Activated T-cell treated with anti-CD3 and anti-CD28 coated beads, Interleukin-2, amount 50 U/mL, for 4 hours (primary cell): ENCODE data around the gene CPEB1. TPM values are rescaled to one million over a fixed set of nuclear protein-coding genes. Genes with fewer than 3 reads are reported as not detected.
A peak's percentile ranks its signal among the peaks of the same experiment; 100 is the strongest.

ENCODE experiments used
- ATAC-seq, 2 donors: fragments of 200-7000 bp; cut with Tn5 transposase; one replicate each; pipeline ENCODE4 v1.10.0; 2021
- DNase-seq: peaks from one replicate; pipeline ENCODE4 v3.0.0-alpha.2; 2020
- H3K27me3 Mint-ChIP-seq: one replicate; pipeline ENCODE4 v1.8.0; 2021; ENCODE audit warnings: low read depth, mixed read lengths
- H3K36me3 Mint-ChIP-seq: one replicate; pipeline ENCODE4 v1.8.0; 2022; ENCODE audit warnings: mixed read lengths; ENCODE audit not compliant: insufficient read depth
- H3K4me1 Mint-ChIP-seq: one replicate; pipeline ENCODE4 v1.8.0; 2021; ENCODE audit warnings: low read depth, mixed read lengths
- H3K4me3 Mint-ChIP-seq: one replicate; pipeline ENCODE4 v1.8.0; 2021; ENCODE audit warnings: mild to moderate bottlenecking, moderate library complexity, mixed read lengths
- H3K9me3 Mint-ChIP-seq: one replicate; pipeline ENCODE4 v1.8.0; 2021; ENCODE audit warnings: mixed read lengths
- total RNA-seq, 3 donors: library from RNA; stranded (reverse); gene quantifications; one replicate each; pipeline ENCODE4 v1.2.1, GENCODE V29; 2021

CPEB1 gene
- total RNA-seq, 3 donors from 2014 or later: 0.52 to 1.7 (median 1.2) TPM

- no peaks in the 10 kb centered on the region for H3K36me3 Mint-ChIP-seq
- ATAC-seq (no peak), DNase-seq (no peak)
- no peak overlapping the region for H3K4me3 Mint-ChIP-seq
- H3K27me3 Mint-ChIP-seq: peaks cover 37% of the 10 kb centered on the region
- H3K4me1 Mint-ChIP-seq: no peaks in the 10 kb centered on the region
- H3K9me3 Mint-ChIP-seq: no peaks in the 10 kb centered on the region
Measured at GRCh38 chr15:82595203-82595602, 52.0 kb downstream of the CPEB1 start.

- ATAC-seq (no peak), DNase-seq (no peak)
- Mint-ChIP-seq H3K4me1 (no peaks in the 10 kb centered on the region), H3K9me3 (no peaks in the 10 kb centered on the region), H3K27me3 (peaks cover 17% of the 10 kb centered on the region), H3K36me3 (no peaks in the 10 kb centered on the region), H3K4me3 (no peak overlapping the region)
Measured at GRCh38 chr15:82587805-82588204, 59.4 kb downstream of the CPEB1 start.

- no peaks in the 10 kb centered on the region for H3K36me3 Mint-ChIP-seq
- no peaks in the 10 kb centered on the region for H3K4me1 Mint-ChIP-seq
- H3K9me3 Mint-ChIP-seq: no peaks in the 10 kb centered on the region
- DNase-seq (no peak), ATAC-seq (no peak)
- peaks cover 18% of the 10 kb centered on the region for H3K27me3 Mint-ChIP-seq
- H3K4me3 Mint-ChIP-seq: no peak overlapping the region
Measured at GRCh38 chr15:82585072-82585471, 62.1 kb downstream of the CPEB1 start.

DNA sequence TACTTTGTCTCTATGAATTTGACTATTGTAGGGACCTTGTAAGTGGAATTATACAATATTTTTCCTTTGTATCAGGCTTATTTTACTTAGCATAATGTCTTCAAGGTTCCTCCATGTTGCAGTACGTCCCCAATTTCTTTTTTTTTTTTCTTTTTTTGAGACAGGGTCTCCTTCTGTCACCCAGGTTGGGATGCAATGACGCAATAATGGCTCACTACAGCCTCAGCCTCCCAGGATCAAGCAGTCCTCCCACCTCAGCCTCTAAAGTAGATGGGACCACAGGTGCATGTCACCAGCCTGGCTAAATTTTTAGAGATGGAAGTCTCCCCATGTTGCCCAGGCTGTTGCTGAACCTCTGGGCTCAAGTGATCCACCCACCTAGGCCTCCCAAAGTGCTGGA, 66.5 kb downstream of the CPEB1 start:
- ATAC-seq (no peak), DNase-seq (no peak)
- Mint-ChIP-seq H3K4me3 (no peak overlapping the region), H3K27me3 (peaks cover 22% of the 10 kb centered on the region), H3K9me3 (no peaks in the 10 kb centered on the region), H3K36me3 (no peaks in the 10 kb centered on the region), H3K4me1 (no peaks in the 10 kb centered on the region)

GRCh38 chr15:82575335-82575734, 71.8 kb downstream of the CPEB1 start:
- no peaks in the 10 kb centered on the region for H3K4me1 Mint-ChIP-seq
- ATAC-seq (no peak), DNase-seq (no peak)
- no peak overlapping the region for H3K4me3 Mint-ChIP-seq
- no peaks in the 10 kb centered on the region for H3K9me3 Mint-ChIP-seq
- no peaks in the 10 kb centered on the region for H3K36me3 Mint-ChIP-seq
- peaks cover 19% of the 10 kb centered on the region for H3K27me3 Mint-ChIP-seq

- H3K4me1 Mint-ChIP-seq: no peaks in the 10 kb centered on the region
- H3K27me3 Mint-ChIP-seq: peaks cover 19% of the 10 kb centered on the region
- H3K4me3 Mint-ChIP-seq: no peak overlapping the region
- no peaks in the 10 kb centered on the region for H3K36me3 Mint-ChIP-seq
- DNase-seq: no peak
- H3K9me3 Mint-ChIP-seq: no peaks in the 10 kb centered on the region
- no peak for ATAC-seq
Measured at GRCh38 chr15:82572986-82573385, 74.2 kb downstream of the CPEB1 start.

DNA sequence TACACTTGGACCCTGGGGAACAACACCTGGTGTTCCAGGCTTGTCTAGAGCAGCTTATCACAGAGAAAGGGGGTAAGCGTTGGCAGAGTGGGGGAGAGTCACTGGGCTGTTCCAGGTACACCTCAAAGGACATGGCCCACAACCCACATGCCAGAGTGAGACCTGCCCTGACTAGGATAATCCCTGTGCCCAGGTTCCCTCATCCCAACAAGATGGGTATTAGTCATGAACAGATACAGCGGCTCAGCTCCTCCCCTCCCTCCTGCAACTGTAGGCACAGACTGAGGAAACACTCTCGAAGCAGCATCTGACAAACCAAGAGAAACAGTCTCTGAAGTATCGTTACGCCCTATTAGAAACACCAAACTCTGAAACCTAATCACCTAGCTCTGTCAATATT, 74.9 kb downstream of the CPEB1 start:
- no peaks in the 10 kb centered on the region for H3K9me3 Mint-ChIP-seq
- H3K36me3 Mint-ChIP-seq: no peaks in the 10 kb centered on the region
- DNase-seq (no peak), ATAC-seq (no peak)
- H3K4me3 Mint-ChIP-seq: no peak overlapping the region
- peaks cover 19% of the 10 kb centered on the region for H3K27me3 Mint-ChIP-seq
- H3K4me1 Mint-ChIP-seq: no peaks in the 10 kb centered on the region

DNA sequence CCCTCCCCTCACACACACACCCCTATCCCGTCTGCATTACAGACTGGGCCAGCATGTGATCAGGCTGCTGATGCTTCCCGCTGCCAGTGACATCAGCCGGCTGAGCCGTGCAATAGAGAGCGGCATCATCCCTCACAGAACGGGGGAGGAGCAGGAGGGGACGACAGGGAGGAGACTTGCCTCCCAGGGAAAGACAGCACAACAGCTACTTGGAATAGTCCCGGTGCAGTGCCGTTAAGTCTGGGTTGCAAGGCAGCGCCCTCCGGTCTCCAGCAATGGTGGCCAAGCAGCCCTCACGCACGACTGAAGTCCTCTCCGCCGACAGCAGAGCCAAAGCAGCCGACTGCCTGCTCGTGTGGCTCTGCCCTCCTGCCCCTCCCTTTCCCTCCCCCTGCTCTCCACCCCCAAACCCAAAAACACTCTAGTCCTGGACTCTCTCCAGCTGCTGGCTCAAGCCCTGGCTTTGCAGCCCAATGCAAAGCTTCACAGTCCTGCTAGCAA, 75.4 kb downstream of the CPEB1 start:
- no peaks in the 10 kb centered on the region for H3K36me3 Mint-ChIP-seq
- H3K4me3 Mint-ChIP-seq: no peak overlapping the region
- no peaks in the 10 kb centered on the region for H3K4me1 Mint-ChIP-seq
- DNase-seq (no peak), ATAC-seq (peak; percentile 21 to 37)
- H3K27me3 Mint-ChIP-seq: peaks cover 19% of the 10 kb centered on the region
- H3K9me3 Mint-ChIP-seq: no peaks in the 10 kb centered on the region

DNA sequence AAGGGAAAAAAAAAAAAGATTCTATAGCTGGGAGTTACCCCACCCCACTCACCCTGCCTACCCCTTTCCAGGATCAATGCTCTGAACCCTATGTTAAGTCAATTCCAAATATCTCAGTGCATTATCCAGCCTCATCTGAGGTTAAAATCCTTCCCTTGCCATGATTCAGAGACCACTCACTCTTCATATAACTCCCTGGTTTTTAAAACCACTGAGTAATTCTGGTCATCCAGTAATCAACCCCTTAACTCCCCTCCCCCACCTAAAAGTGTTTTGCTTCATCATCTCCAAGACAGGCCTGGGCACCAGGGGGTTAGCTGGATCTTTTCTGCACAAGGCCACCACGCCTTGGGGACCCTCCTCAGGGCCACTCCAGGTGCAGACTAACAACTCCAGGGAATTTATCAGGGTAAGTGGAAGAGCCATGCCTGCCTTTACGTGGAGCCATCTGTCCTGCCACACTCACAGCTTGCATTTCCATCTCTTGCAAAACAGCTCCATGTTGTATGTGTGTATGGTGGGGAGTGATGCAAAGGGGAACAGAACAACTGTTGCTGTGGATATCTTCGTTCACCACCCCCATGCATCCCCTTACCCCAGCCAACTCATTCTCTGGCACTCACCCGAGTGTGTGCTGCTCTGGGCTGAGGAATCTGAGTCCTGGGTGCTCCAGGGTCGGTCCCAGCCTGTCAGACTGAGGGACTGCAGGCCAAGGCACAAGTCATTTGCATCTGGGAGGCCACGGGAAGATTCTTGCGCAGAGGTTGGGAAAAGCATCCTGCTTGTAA, 76.2 kb downstream of the CPEB1 start:
- H3K36me3 Mint-ChIP-seq: no peaks in the 10 kb centered on the region
- DNase-seq: no peak
- peaks cover 17% of the 10 kb centered on the region for H3K27me3 Mint-ChIP-seq
- no peak for ATAC-seq
- no peaks in the 10 kb centered on the region for H3K9me3 Mint-ChIP-seq
- no peak overlapping the region for H3K4me3 Mint-ChIP-seq
- H3K4me1 Mint-ChIP-seq: no peaks in the 10 kb centered on the region

GRCh38 chr15:82569834-82570233, 77.3 kb downstream of the CPEB1 start:
- DNase-seq (no peak), ATAC-seq (no peak)
- H3K9me3 Mint-ChIP-seq: no peaks in the 10 kb centered on the region
- peaks cover 15% of the 10 kb centered on the region for H3K27me3 Mint-ChIP-seq
- no peak overlapping the region for H3K4me3 Mint-ChIP-seq
- H3K4me1 Mint-ChIP-seq: no peaks in the 10 kb centered on the region
- H3K36me3 Mint-ChIP-seq: no peaks in the 10 kb centered on the region

DNA sequence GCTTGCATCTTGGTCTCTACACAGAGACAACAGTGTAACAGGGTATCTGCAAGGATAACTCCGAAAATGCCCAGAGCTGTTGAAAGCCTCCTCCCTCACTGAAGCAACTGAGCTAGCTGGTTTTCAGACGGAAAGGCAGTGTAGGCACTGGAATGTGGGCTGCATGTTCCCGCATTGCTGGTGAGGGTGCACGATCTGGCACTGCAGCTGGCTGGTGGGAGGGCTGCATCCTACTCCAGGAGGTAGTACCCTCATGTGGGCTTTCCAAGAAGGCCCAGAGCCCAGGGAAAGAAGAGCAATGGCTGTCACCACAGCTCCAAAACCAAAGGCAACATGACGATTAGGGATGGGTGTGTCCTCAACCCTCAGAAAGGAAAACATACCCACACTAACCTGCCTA, 78.2 kb downstream of the CPEB1 start:
- no peaks in the 10 kb centered on the region for H3K4me1 Mint-ChIP-seq
- H3K36me3 Mint-ChIP-seq: no peaks in the 10 kb centered on the region
- peaks cover 13% of the 10 kb centered on the region for H3K27me3 Mint-ChIP-seq
- ATAC-seq (no peak), DNase-seq (no peak)
- H3K9me3 Mint-ChIP-seq: no peaks in the 10 kb centered on the region
- no peak overlapping the region for H3K4me3 Mint-ChIP-seq

DNA sequence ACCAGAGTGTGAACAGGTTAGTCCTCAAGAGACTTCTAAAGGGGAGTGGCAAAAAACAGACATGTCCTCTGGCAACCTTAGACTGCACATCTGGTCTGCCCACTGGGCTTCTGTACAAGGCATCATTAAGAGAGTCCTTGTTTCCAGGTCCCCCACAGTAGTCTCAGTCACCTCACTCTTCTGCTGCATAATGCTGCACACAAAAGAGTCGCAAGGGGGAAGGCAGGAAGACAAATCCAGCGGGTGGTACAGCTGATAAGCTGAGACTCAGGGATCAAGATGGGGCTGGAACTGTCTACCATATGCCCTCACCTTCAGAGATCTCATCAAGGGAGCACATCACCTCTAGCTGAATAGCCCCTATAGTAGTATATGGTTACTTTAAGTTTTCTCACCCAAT, 79.5 kb downstream of the CPEB1 start:
- Mint-ChIP-seq H3K27me3 (peaks cover 7% of the 10 kb centered on the region), H3K4me1 (no peaks in the 10 kb centered on the region), H3K4me3 (no peak overlapping the region), H3K36me3 (no peaks in the 10 kb centered on the region), H3K9me3 (no peaks in the 10 kb centered on the region)
- DNase-seq: no peak
- no peak for ATAC-seq

- H3K4me3 Mint-ChIP-seq: no peak overlapping the region
- peaks cover 4% of the 10 kb centered on the region for H3K27me3 Mint-ChIP-seq
- no peaks in the 10 kb centered on the region for H3K9me3 Mint-ChIP-seq
Measured at GRCh38 chr15:82566690-82567089, 80.5 kb downstream of the CPEB1 start.

DNA sequence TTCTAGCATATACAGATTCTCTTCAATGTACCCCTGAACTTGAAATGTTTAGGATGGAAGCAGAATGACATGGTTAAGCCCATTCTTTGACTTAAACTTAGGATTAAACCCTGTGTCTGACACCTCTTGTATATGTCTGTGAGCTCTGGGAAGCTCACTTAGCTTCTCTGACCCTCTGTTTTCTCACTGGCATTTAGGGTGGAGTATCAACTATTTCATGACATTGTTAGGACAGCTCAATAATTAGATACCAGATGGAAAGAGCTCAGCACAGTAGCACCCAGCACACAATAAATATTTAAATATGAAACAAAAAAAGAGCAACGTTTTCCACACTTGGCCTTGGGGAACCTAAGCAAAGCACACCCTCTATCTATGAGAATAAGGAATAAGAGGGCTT, 88.7 kb downstream of the CPEB1 start:
- ATAC-seq: no peak
- Mint-ChIP-seq H3K36me3 (no peaks in the 10 kb centered on the region), H3K27me3 (peaks cover 5% of the 10 kb centered on the region), H3K4me3 (no peak overlapping the region), H3K4me1 (no peaks in the 10 kb centered on the region), H3K9me3 (no peaks in the 10 kb centered on the region)
- no peak for DNase-seq

More at GRCh38 chr15:82566690-82567089, 80.5 kb downstream of the CPEB1 start:
- DNase-seq (no peak), ATAC-seq (no peak)
- H3K4me1 Mint-ChIP-seq: no peaks in the 10 kb centered on the region
- H3K36me3 Mint-ChIP-seq: no peaks in the 10 kb centered on the region

DNA sequence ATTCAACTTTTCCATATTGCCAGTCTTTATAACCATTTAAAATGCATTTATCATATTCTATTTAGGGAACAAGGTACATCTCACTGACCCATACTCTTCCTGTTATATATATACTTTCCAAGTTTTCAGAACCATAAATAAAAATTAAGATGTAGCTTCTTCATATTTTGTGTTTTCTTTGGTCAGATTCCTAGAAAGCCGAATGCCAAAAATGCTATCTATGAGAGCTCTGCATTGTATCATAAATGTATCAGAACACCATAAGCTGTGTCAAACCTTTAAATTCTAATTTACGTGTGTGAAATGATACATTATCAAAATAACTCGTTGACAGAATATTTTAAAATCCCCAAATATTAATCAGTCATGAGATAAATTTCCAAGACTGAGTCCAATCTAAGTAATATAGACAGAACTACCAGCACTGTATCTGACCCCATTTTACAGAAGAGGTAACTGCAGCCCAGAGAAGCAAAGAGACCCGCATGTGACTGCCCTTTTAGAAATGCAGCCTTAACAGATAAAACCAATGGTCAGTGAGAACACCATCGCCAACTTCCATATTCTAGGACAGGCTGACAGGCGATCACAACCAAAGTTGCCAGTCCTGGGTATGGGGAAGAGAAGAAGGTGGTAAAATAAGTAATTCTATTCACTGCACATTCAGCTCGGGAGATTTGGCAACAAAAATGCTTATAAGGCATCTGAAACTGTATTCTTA, 90.7 kb downstream of the CPEB1 start:
- no peak for DNase-seq
- Mint-ChIP-seq H3K36me3 (no peaks in the 10 kb centered on the region), H3K9me3 (no peaks in the 10 kb centered on the region), H3K4me1 (no peaks in the 10 kb centered on the region), H3K4me3 (no peak overlapping the region), H3K27me3 (peaks cover 5% of the 10 kb centered on the region)
- ATAC-seq: no peak
